Pons (tissue), 1 donor: ENCODE data around the gene CENPM.
"Not testable (repeated sequence)": the region's sequence is repeated elsewhere in the genome, so short reads cannot be mapped to it uniquely, and the experiment has no call there.

Experiments used
- DNase-seq: peaks from one replicate; pipeline ENCODE4 v3.0.0-alpha.2; 2016; ENCODE audit warnings: low spot score

Gene CENPM

GRCh38 chr22:41966225-41966606 is 19.3 kb upstream of the CENPM start:
- no peak for DNase-seq

GRCh38 chr22:41964112-41964491 is 17.1 kb upstream of the CENPM start:
- no peak for DNase-seq

- peak; percentile 83 for DNase-seq
These were observed 16.6 kb upstream of the CENPM start for GRCh38 chr22:41963453-41964111.

- DNase-seq = no peak
These were observed 11.1 kb upstream of the CENPM start for GRCh38 chr22:41957941-41958556.

- DNase-seq = no peak
These were observed 5.8 kb upstream of the CENPM start for GRCh38 chr22:41952713-41953112.

GRCh38 chr22:41951898-41952474 is 5.0 kb upstream of the CENPM start, which contains the start of gene SMIM45:
SMIM45 (plus strand) TSS chr22:41952150.
- DNase-seq = peak; percentile 85

GRCh38 chr22:41949297-41949965 is 2.5 kb upstream of the CENPM start:
- DNase-seq = no peak

- not testable (repeated sequence) for DNase-seq
These were observed 2.0 kb upstream of the CENPM start for GRCh38 chr22:41948928-41949296.

- DNase-seq = no peak
These were observed 1.2 kb upstream of the CENPM start for GRCh38 chr22:41948142-41948541.

- no peak for DNase-seq
These were observed 600 bp upstream of the CENPM start for GRCh38 chr22:41947424-41948080.

- DNase-seq = no peak
These were observed 3.2 kb downstream of the CENPM start for GRCh38 chr22:41943661-41944209.

- DNase-seq = peak; percentile 86
These were observed 5.9 kb downstream of the CENPM start for GRCh38 chr22:41940832-41941765.

GRCh38 chr22:41939981-41940831 is 6.7 kb downstream of the CENPM start:
- DNase-seq = peak; percentile 86

GRCh38 chr22:41936894-41937169 is 10.1 kb downstream of the CENPM start:
- DNase-seq = no peak

- DNase-seq = no peak
These were observed 11.4 kb downstream of the CENPM start for GRCh38 chr22:41935509-41935908.

GRCh38 chr22:41935015-41935351 is 12.0 kb downstream of the CENPM start:
- peak; percentile 31 for DNase-seq

GRCh38 chr22:41934284-41935014 is 12.5 kb downstream of the CENPM start:
- DNase-seq = no peak

- DNase-seq = no peak
These were observed 13.4 kb downstream of the CENPM start for GRCh38 chr22:41933411-41934177.

- DNase-seq = no peak
These were observed 14.6 kb downstream of the CENPM start for GRCh38 chr22:41932353-41932752.
